Transverse colon (tissue), 4 donors: ENCODE measurements around the gene OBI1.

Experiments
- CTCF ChIP-seq, 5 experiments: fragments of 200-600 bp in 3 of 5; fragments of 450-650 bp in 2 of 5; sonication (generic) in 3 of 5; IDR thresholded peaks; 1 replicate in 2 of 5; 2 replicates in 3 of 5; pipeline ENCODE4 v1.5.1; 2016 to 2017; ENCODE audit warnings: antibody characterized with exemption in 5 of 5, inconsistent platforms in 3 of 5, mild to moderate bottlenecking in 2 of 5, moderate library complexity in 1 of 5
- EP300 ChIP-seq: sonication (generic); formaldehyde crosslinking; IDR thresholded peaks from one replicate; pipeline ENCODE4 v1.6.1; 2017; ENCODE audit warnings: antibody characterized with exemption, low read depth
- POLR2A ChIP-seq: fragments of 450-650 bp; IDR thresholded peaks from one replicate; pipeline ENCODE4 v1.6.1; 2016; ENCODE audit warnings: antibody characterized with exemption, mild to moderate bottlenecking, moderate library complexity
- POLR2AphosphoS5 ChIP-seq, 3 donors: sonication (generic); formaldehyde crosslinking; IDR thresholded peaks; one replicate each; pipeline ENCODE4 v1.6.1; 2016; ENCODE audit warnings: antibody characterized with exemption in 3 of 3

DNA sequence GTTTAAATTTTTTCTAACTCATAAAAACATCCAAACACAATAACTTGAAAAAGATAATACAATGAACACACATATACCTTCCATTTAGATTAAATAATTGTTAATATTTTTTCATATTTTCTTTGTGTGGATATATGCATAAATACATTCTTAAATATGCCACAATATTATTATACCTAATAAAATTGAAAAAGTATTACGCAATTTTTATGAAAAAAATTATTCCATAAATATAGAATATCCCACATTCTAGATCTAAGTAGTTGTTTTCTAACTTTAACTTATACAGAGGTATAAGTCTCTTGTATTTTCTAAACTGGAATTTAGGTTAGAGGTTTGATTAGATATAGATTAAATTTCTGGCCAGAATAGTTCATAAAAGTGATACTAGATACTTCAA is 89.9 kb downstream of the OBI1 start:
- TF ChIP-seq EP300, result no peak
- TF ChIP-seq CTCF (IDR thresholded peaks at IDR 0.05), result no peak
- TF ChIP-seq POLR2A, result no peak
- no peak for TF ChIP-seq POLR2AphosphoS5 (IDR thresholded peaks at IDR 0.05)
